Small intestine (tissue), 7 donors: Measurements from ENCODE around the gene HOXB3. TPM values are rescaled to one million over a fixed set of nuclear protein-coding genes. Genes with fewer than 3 reads are reported as not detected.

Experiments
- DNase-seq, 2 donors: peaks; one replicate each; pipeline versions ENCODE4 v3.0.0 to v3.0.0-alpha.2; 2013
- FAIRE-seq: peaks from 2 replicates; lab custom pipeline; 2012; peaks lifted over from hg19 to GRCh38; lab: Jason Lieb, UNC
- H3K27ac ChIP-seq, 3 donors: one replicate each; pipeline ENCODE4 v1.5.1; 2013; ENCODE audit warnings: low read length in 2 of 3, mild to moderate bottlenecking in 2 of 3, control low read depth in 1 of 3, inconsistent platforms in 1 of 3, low read depth in 1 of 3, moderate library complexity in 1 of 3
- H3K27me3 ChIP-seq, 3 donors: one replicate each; pipeline ENCODE4 v1.6.1; 2013; ENCODE audit warnings: low read length in 3 of 3, inconsistent platforms in 1 of 3; ENCODE audit not compliant: control insufficient read depth in 3 of 3, insufficient read depth in 3 of 3
- H3K36me3 ChIP-seq, 3 donors: one replicate each; pipeline ENCODE4 v1.6.1; 2013; ENCODE audit warnings: low read length in 3 of 3, inconsistent platforms in 1 of 3, low read depth in 1 of 3, mild to moderate bottlenecking in 1 of 3, moderate library complexity in 1 of 3; ENCODE audit not compliant: control insufficient read depth in 3 of 3, insufficient read depth in 2 of 3
- H3K4me1 ChIP-seq, 3 donors: one replicate each; pipeline ENCODE4 v1.6.1; 2013; ENCODE audit warnings: low read length in 2 of 3, inconsistent platforms in 1 of 3, low read depth in 1 of 3, mild to moderate bottlenecking in 1 of 3, moderate library complexity in 1 of 3; ENCODE audit not compliant: control insufficient read depth in 3 of 3, insufficient read depth in 2 of 3
- H3K4me3 ChIP-seq, 3 donors: one replicate each; pipeline ENCODE4 v1.5.1; 2013; ENCODE audit warnings: low read length in 3 of 3, control low read depth in 1 of 3, inconsistent platforms in 1 of 3, low read depth in 1 of 3, mild to moderate bottlenecking in 1 of 3, moderate library complexity in 1 of 3
- H3K9me3 ChIP-seq, 2 donors: one replicate each; pipeline ENCODE4 v1.6.1; 2013; ENCODE audit warnings: low read depth in 1 of 2, low read length in 1 of 2; ENCODE audit not compliant: control insufficient read depth in 2 of 2, insufficient read depth in 1 of 2
- WGBS, 3 donors: extraction: QIAGEN DNeasy Blood & Tissue Kit; methylation state at CpG; one replicate each; pipeline ENCODE4 v1.1.7; 2013; 5-methylcytosine and 5-hydroxymethylcytosine counted together
- polyA plus RNA-seq, 4 donors: library from polyadenylated mRNA; stranded (reverse) in 3 of 4; unstranded in 1 of 4; fragments of 200-250 nt in 3 of 4; fragments of 120-200 nt in 1 of 4; gene quantifications; one replicate each; pipeline versions ENCODE4 v1.2.1 to v1.2.3, GENCODE V29; 2013
- donor health status: healthy with polysubstance abuse.
- donor health status: control.
- donor health status: control.
- donor health status: Bipolar disorder and iron deficiency.
- donor health status: healthy.

HOXB3 gene
- polyA plus RNA-seq, 4 donors = 1.4 to 19.6 (median 5.7) TPM; not detected in 1

GRCh38 chr17:48543854-48544348, 46.1 kb downstream of the HOXB3 start:
- H3K4me3 ChIP-seq = peak overlapping the region; percentile 59 to 71 (median 69)
- WGBS, 3 donors = 3 to 13% (median 7%) methylated on average over 19 to 20 of the region's 20 CpGs
- peaks cover 0 to 88% (median 0%) of the 10 kb centered on the region in 3 donors for H3K27me3 ChIP-seq
- H3K36me3 ChIP-seq = peaks cover 0 to 14% (median 0%) of the 10 kb centered on the region in 3 donors
- peaks cover 0 to 15% (median 3%) of the 10 kb centered on the region in 3 donors for H3K4me1 ChIP-seq
- peak overlapping the region; percentile 68 to 94 (median 90) for H3K27ac ChIP-seq
- no peaks in the 10 kb centered on the region for H3K9me3 ChIP-seq
- no peak for DNase-seq
- no peak for FAIRE-seq

GRCh38 chr17:48543107-48543853, 46.8 kb downstream of the HOXB3 start:
- Histone ChIP-seq H3K4me3 (peak overlapping the region; percentile 59 to 71 (median 69)), H3K27ac (peak overlapping the region; percentile 68 to 94 (median 92)), H3K36me3 (peaks cover 0 to 14% (median 0%) of the 10 kb centered on the region in 3 donors), H3K4me1 (peaks cover 0 to 13% (median 0%) of the 10 kb centered on the region in 3 donors), H3K27me3 (peaks cover 0 to 83% (median 0%) of the 10 kb centered on the region in 3 donors), H3K9me3 (no peaks in the 10 kb centered on the region)
- DNase-seq (peak; percentile 27 to 72), FAIRE-seq (no peak)
- WGBS, 3 donors = 1 to 2% (median 2%) methylated on average over 67 to 72 of the region's 72 CpGs

- FAIRE-seq (no peak), DNase-seq (no peak)
- peaks cover 0 to 13% (median 0%) of the 10 kb centered on the region in 3 donors for H3K4me1 ChIP-seq
- peak overlapping the region; percentile 68 to 94 (median 92) for H3K27ac ChIP-seq
- WGBS, 3 donors = 10 to 14% (median 10%) methylated on average over 12 of the region's 12 CpGs
- peak overlapping the region; percentile 59 to 71 (median 69) for H3K4me3 ChIP-seq
- no peaks in the 10 kb centered on the region for H3K9me3 ChIP-seq
- peaks cover 0 to 14% (median 0%) of the 10 kb centered on the region in 3 donors for H3K36me3 ChIP-seq
- H3K27me3 ChIP-seq = peaks cover 0 to 78% (median 0%) of the 10 kb centered on the region in 3 donors
Observed at GRCh38 chr17:48542698-48543106, 47.3 kb downstream of the HOXB3 start.

GRCh38 chr17:48542114-48542656, 47.9 kb downstream of the HOXB3 start:
- DNase-seq (no peak), FAIRE-seq (no peak)
- Histone ChIP-seq H3K36me3 (peaks cover 0 to 14% (median 0%) of the 10 kb centered on the region in 3 donors), H3K4me3 (peak overlapping the region; percentile 38 to 69 (median 45)), H3K4me1 (peaks cover 0 to 13% (median 0%) of the 10 kb centered on the region in 3 donors), H3K27me3 (peaks cover 0 to 77% (median 0%) of the 10 kb centered on the region in 3 donors), H3K9me3 (no peaks in the 10 kb centered on the region), H3K27ac (peak overlapping the region; percentile 85 to 95 (median 92))
- WGBS, 3 donors = 18 to 34% (median 28%) methylated on average over 27 of the region's 27 CpGs

GRCh38 chr17:48541577-48542113, 48.4 kb downstream of the HOXB3 start:
- FAIRE-seq (no peak), DNase-seq (no peak)
- Histone ChIP-seq H3K36me3 (peaks cover 0 to 14% (median 0%) of the 10 kb centered on the region in 3 donors), H3K27ac (peak overlapping the region; percentile 85 to 95 (median 92)), H3K4me3 (peak overlapping the region; percentile 42 to 69 (median 45)), H3K4me1 (peaks cover 0 to 10% (median 0%) of the 10 kb centered on the region in 3 donors), H3K9me3 (no peaks in the 10 kb centered on the region), H3K27me3 (peaks cover 0 to 71% (median 0%) of the 10 kb centered on the region in 3 donors)
- 6 to 18% (median 17%) methylated on average over 30 to 35 of the region's 36 CpGs for WGBS, 3 donors

GRCh38 chr17:48541036-48541576, 48.9 kb downstream of the HOXB3 start:
- WGBS, 3 donors = 30 to 46% (median 37%) methylated on average over 12 of the region's 12 CpGs
- Histone ChIP-seq H3K9me3 (no peaks in the 10 kb centered on the region), H3K4me3 (peak overlapping the region; percentile 42 to 69 (median 45)), H3K36me3 (peaks cover 0 to 14% (median 0%) of the 10 kb centered on the region in 3 donors), H3K4me1 (peaks cover 0 to 5% (median 0%) of the 10 kb centered on the region in 3 donors), H3K27ac (peak overlapping the region; percentile 83 to 92 (median 85)), H3K27me3 (peaks cover 0 to 66% (median 0%) of the 10 kb centered on the region in 3 donors)
- DNase-seq (no peak), FAIRE-seq (no peak)

GRCh38 chr17:48540213-48540612, 49.8 kb downstream of the HOXB3 start:
- peaks cover 0 to 59% (median 0%) of the 10 kb centered on the region in 3 donors for H3K27me3 ChIP-seq
- no peak overlapping the region for H3K27ac ChIP-seq
- FAIRE-seq (no peak), DNase-seq (no peak)
- H3K4me3 ChIP-seq = no peak overlapping the region
- no peaks in the 10 kb centered on the region for H3K4me1 ChIP-seq
- peaks cover 0 to 14% (median 0%) of the 10 kb centered on the region in 3 donors for H3K36me3 ChIP-seq
- WGBS, 3 donors = 83 to 100% (median 93%) methylated on average over 1 of the region's 1 CpG
- H3K9me3 ChIP-seq = no peaks in the 10 kb centered on the region

- no peak overlapping the region for H3K27ac ChIP-seq
- H3K27me3 ChIP-seq = peaks cover 0 to 49% (median 0%) of the 10 kb centered on the region in 3 donors
- no peaks in the 10 kb centered on the region for H3K4me1 ChIP-seq
- peaks cover 0 to 14% (median 0%) of the 10 kb centered on the region in 3 donors for H3K36me3 ChIP-seq
- H3K9me3 ChIP-seq = no peaks in the 10 kb centered on the region
- H3K4me3 ChIP-seq = no peak overlapping the region
- DNase-seq (no peak), FAIRE-seq (no peak)
- WGBS, 3 donors = 81 to 85% (median 82%) methylated on average over 4 of the region's 4 CpGs
Observed at GRCh38 chr17:48539177-48539576, 50.9 kb downstream of the HOXB3 start.
